Activated CD4-positive, alpha-beta T cell treated with anti-CD3 and anti-CD28 coated beads for 36 hours (primary cell): ENCODE data around the gene SPTB. TPM values are rescaled to one million over a fixed set of nuclear protein-coding genes. Genes with fewer than 3 reads are reported as not detected.

Experiments
- ATAC-seq: fragments of 200-7000 bp; cut with Tn5 transposase; one replicate; pipeline ENCODE4 v1.10.0; 2021; ENCODE audit warnings: mild to moderate bottlenecking, moderate library complexity
- CTCF ChIA-PET: fragments of 350-600 bp; sonication (Branson Sonifier 250); formaldehyde crosslinking; loops from one replicate; lab custom pipeline; 2021; ENCODE audit warnings: antibody characterized with exemption; lab: Charles Lee
- POLR2A ChIA-PET: fragments of 350-600 bp; sonication (Branson Sonifier 250); formaldehyde crosslinking; loops from one replicate; lab custom pipeline; 2021; ENCODE audit warnings: antibody characterized with exemption, inconsistent platforms; lab: Charles Lee
- DNase-seq: peaks from one replicate; pipeline ENCODE4 v3.0.0-alpha.2; 2020
- H3K27ac Mint-ChIP-seq: one replicate; pipeline ENCODE4 v1.8.0; 2021; ENCODE audit warnings: mixed read lengths
- H3K27me3 Mint-ChIP-seq: one replicate; pipeline ENCODE4 v1.8.0; 2021; ENCODE audit warnings: mixed read lengths
- H3K36me3 Mint-ChIP-seq: one replicate; pipeline ENCODE4 v1.8.0; 2021; ENCODE audit warnings: low read depth, mixed read lengths
- H3K4me1 Mint-ChIP-seq: one replicate; pipeline ENCODE4 v1.8.0; 2021; ENCODE audit warnings: mixed read lengths
- H3K4me3 Mint-ChIP-seq: one replicate; pipeline ENCODE4 v1.8.0; 2021; ENCODE audit warnings: mild to moderate bottlenecking, moderate library complexity, mixed read lengths
- H3K9me3 Mint-ChIP-seq: one replicate; pipeline ENCODE4 v1.8.0; 2021; ENCODE audit warnings: low read depth, mixed read lengths
- intact Hi-C, 2 experiments: fragments of 100-400 bp; cut with DNase I in 1 of 2; cut with micrococcal nuclease in 1 of 2; formaldehyde crosslinking; loops; one replicate each; pipeline versions ENCODE4 v1.14.2 to v1.15.1; 2022 to 2024; cut with DNase I, micrococcal nuclease
- total RNA-seq, 2 experiments: library from RNA; stranded (reverse); gene quantifications; one replicate each; pipeline ENCODE4 v1.2.3, GENCODE V29; 2021

Gene SPTB
- total RNA-seq, 2 experiments from 2014 or later = 0.32 to 0.60 TPM

DNA sequence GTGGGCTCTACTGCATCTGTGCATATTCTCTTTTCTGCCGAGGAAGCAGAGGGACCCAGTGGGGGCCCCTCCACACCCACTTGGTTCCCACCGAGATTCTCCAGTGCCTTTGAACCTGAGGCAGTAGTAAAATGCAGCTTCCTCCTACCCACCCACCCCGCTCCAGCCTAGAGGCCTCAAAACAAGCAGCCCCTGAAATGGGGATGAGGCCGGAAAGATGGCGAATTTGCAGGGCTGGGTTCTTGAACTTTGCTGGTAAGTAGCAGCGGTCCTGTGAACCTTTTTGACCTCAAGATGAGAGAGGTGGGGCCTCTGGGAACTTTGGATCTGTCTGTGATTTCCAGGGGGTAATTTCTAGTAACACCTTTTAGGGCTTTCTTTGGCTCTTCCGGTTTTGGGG is 160.1 kb downstream of the SPTB start:
- H3K4me1 Mint-ChIP-seq = peaks cover 56% of the 10 kb centered on the region
- ATAC-seq = no peak
- CTCF ChIA-PET = interaction anchor here (1.7 kb wide), 1 partner anchor 10 kb away, joined by 3 read pairs; no protein-coding TSS in a partner anchor
- H3K27me3 Mint-ChIP-seq = no peaks in the 10 kb centered on the region
- no peaks in the 10 kb centered on the region for H3K9me3 Mint-ChIP-seq
- POLR2A ChIA-PET = no interaction called here
- intact Hi-C loops = loop anchor here in 1 of 2 experiments (10.0 kb wide), 1 partner anchor 945 kb away; no protein-coding TSS in a partner anchor
- no peak overlapping the region for H3K4me3 Mint-ChIP-seq
- no peaks in the 10 kb centered on the region for H3K36me3 Mint-ChIP-seq
- DNase-seq = no peak
- no peak overlapping the region for H3K27ac Mint-ChIP-seq

DNA sequence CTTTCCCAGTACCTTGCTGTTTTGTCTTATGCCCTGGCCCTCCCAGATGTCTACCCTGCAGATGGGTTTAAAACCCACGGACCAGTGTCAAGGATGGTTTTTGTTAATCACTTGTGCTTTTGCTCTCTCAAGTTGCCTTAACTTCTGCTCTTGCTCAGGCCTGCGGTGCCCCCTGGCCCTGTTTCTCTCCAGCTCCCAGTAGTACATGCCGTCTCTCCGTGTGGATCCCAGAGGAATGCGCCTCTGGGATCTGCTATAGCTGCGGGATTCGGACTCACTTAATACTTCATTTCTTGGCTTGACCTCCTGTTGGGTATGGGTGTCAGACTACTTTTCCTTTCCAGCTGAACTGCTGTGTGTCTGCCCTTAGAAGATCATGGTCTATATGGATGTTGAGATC is 160.9 kb downstream of the SPTB start:
- H3K27me3 Mint-ChIP-seq = no peaks in the 10 kb centered on the region
- H3K36me3 Mint-ChIP-seq = no peaks in the 10 kb centered on the region
- no peak for ATAC-seq
- peaks cover 5% of the 10 kb centered on the region for H3K9me3 Mint-ChIP-seq
- peaks cover 48% of the 10 kb centered on the region for H3K4me1 Mint-ChIP-seq
- ChIA-PET POLR2A (interaction anchor here (0.7 kb wide), 1 partner anchor 8 kb away, joined by 3 read pairs; no protein-coding TSS in a partner anchor), CTCF (no interaction called here)
- H3K27ac Mint-ChIP-seq = no peak overlapping the region
- no peak for DNase-seq
- intact Hi-C loops = loop anchor here in 1 of 2 experiments (10.0 kb wide), 1 partner anchor 946 kb away; no protein-coding TSS in a partner anchor
- no peak overlapping the region for H3K4me3 Mint-ChIP-seq

DNA sequence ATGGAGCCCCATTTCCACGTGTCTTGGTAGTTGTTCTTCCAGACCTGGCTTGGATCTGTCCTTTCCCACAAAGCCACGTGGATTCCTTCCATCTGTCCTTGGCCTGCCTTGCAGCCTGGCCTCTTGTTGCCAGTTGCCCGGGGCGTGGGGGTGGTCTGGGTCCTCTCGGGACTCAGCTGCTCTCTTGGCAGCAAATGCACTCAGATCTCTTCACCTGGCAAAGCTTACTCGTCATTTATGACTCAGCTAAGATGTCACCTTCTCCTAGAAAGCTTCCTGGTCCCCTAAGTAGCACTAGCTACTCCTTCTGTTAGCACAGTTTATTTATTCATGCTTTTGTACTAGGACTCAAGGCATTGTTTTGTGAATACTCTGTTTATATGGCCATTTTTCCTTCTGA is 161.8 kb downstream of the SPTB start:
- Mint-ChIP-seq H3K4me1 (peaks cover 40% of the 10 kb centered on the region), H3K4me3 (no peak overlapping the region), H3K27me3 (no peaks in the 10 kb centered on the region), H3K27ac (no peak overlapping the region), H3K36me3 (no peaks in the 10 kb centered on the region), H3K9me3 (peaks cover 12% of the 10 kb centered on the region)
- ChIA-PET POLR2A (interaction anchor here (0.7 kb wide), 1 partner anchor 9 kb away, joined by 3 read pairs; no protein-coding TSS in a partner anchor), CTCF (interaction anchor here (0.6 kb wide), 1 partner anchor 13 kb away, joined by 3 read pairs; no protein-coding TSS in a partner anchor)
- ATAC-seq (no peak), DNase-seq (no peak)
- intact Hi-C loops = loop anchor here in 1 of 2 experiments (10.0 kb wide), 1 partner anchor 947 kb away; no protein-coding TSS in a partner anchor

DNA sequence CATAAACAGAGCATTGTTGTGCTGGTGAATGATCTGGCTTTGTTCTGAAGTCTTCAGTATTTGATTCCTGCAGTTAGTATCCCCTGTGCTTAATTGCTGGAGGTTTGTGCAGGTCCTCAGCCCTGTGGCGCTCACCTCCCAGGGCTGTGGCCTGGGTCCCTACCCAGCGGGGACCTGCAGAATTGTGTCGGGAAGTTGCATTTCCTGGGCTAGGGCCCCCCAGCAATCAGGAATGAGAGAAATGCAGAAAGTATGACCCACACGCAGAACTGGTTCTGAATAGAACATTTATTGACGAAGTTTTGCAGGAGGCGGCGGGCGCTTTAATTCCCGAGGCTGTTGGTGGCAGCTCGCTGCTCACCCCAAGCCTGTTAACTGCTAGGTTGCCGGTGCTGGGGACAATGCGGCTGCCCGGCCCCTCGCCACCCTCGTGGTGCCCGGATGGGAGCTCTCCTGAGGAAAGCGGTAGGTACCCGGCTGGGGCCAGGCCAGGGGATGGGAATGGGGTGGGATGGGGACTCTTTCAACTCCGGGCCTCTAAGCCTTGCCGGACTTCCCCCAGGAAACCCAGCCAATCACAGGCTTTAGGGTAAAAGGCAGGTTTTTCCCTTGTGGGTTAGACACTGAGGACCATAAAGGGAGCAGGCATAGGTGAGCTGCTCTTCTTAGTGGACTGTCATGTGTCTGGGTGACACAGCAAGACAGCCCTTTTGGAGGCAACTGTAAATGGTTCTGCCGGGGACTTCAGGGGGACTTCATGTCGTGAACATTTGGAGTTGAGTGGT is 163.9 kb downstream of the SPTB start:
- intact Hi-C loops = loop anchor here (1.0 to 10.0 kb wide), 2 partner anchors 39 to 949 kb away; no protein-coding TSS in a partner anchor
- ATAC-seq (no peak), DNase-seq (no peak)
- H3K4me3 Mint-ChIP-seq = no peak overlapping the region
- H3K27me3 Mint-ChIP-seq = peaks cover 2% of the 10 kb centered on the region
- H3K9me3 Mint-ChIP-seq = peaks cover 16% of the 10 kb centered on the region
- no peak overlapping the region for H3K27ac Mint-ChIP-seq
- no peaks in the 10 kb centered on the region for H3K36me3 Mint-ChIP-seq
- peaks cover 23% of the 10 kb centered on the region for H3K4me1 Mint-ChIP-seq
- ChIA-PET CTCF (no interaction called here), POLR2A (no interaction called here)

DNA sequence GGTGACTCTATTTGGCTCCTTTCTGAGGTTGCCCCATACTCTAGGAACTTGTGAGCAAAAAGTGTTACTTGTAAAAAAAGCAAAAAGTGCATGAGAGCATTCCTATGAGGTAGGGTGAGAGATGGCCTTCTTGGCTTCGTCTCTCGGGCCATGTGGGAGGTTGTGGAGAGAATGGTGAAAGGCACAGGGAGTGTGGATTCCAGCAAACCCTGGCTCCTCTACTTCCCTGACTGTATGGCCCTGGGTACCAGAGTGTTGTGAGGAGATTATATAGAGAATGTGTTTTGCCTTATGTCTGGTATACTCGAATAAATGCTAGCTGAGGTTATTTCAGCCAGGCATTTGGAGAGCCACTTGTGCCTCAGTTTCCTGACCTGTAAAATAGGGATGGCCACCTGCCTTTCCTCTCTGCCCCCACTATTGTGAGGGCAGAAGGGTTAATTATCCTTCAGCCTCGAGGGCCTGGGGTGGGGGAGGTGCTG is 164.5 kb downstream of the SPTB start:
- ATAC-seq (no peak), DNase-seq (no peak)
- ChIA-PET POLR2A (no interaction called here), CTCF (interaction anchor here (1.4 kb wide), 1 partner anchor 11 kb away, joined by 4 read pairs; the partner anchor contains the start of gene PLEKHG3)
- Mint-ChIP-seq H3K36me3 (no peaks in the 10 kb centered on the region), H3K9me3 (peaks cover 16% of the 10 kb centered on the region), H3K27me3 (peaks cover 2% of the 10 kb centered on the region), H3K4me1 (peaks cover 23% of the 10 kb centered on the region), H3K27ac (no peak overlapping the region), H3K4me3 (no peak overlapping the region)
- intact Hi-C loops = loop anchor here (1.0 to 10.0 kb wide), 2 partner anchors 38 to 950 kb away; no protein-coding TSS in a partner anchor

DNA sequence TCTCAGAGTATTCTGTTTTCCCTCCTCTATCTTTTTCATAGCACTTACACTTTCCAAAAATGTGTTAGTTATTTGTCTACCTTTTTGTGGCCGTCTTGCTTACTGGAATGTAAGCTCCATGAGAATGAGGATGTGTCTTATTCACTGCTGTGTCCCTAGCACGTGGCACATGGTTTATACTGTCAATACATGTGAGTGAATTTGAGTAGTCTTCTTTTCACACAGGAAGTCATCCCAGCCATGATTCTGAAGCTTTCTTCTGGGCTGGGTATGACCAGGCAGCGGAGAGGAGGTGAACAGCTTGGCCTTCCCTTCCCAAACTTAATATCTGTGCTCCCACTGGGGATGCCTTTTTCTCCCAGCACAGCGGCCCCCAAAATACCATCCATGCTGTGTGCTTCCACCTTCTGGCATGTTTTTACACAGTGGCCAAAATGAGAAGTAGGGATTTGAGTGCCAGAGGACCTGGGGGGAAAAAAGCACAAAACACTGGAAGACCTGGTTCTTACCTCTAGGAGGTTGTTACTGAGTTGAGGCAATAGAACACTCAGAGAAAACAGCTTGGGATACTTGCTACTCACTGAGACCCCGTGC is 165.2 kb downstream of the SPTB start:
- intact Hi-C loops = loop anchor here (1.0 to 10.0 kb wide), 2 partner anchors 37 to 950 kb away; no protein-coding TSS in a partner anchor
- Mint-ChIP-seq H3K4me3 (no peak overlapping the region), H3K27ac (no peak overlapping the region), H3K36me3 (no peaks in the 10 kb centered on the region), H3K27me3 (peaks cover 2% of the 10 kb centered on the region), H3K9me3 (peaks cover 16% of the 10 kb centered on the region), H3K4me1 (peaks cover 20% of the 10 kb centered on the region)
- DNase-seq (no peak), ATAC-seq (no peak)
- ChIA-PET CTCF (interaction anchor here (1.4 kb wide), 1 partner anchor 11 kb away, joined by 4 read pairs; the partner anchor contains the start of gene PLEKHG3), POLR2A (interaction anchor here (0.6 kb wide), 1 partner anchor 21 kb away, joined by 3 read pairs; no protein-coding TSS in a partner anchor)

DNA sequence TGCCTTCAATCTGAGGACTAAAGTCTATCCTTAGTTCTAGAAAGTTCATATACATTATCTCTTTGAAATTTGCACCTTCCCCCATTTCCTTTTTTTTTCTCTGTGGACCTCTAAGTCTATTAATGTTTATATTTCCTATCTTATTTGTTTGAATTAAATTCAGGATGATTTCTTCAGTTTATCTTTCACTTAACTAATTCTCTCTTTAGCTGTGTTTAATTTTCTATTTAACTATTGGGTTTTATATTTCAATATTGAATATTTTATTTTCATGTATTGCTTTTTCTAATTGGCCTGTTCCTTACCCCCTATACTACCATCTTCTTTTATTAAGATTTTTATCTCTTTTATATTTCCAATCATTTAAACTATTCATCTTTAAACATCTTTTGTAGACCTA is 166.0 kb downstream of the SPTB start:
- H3K4me1 Mint-ChIP-seq = peaks cover 26% of the 10 kb centered on the region
- CTCF ChIA-PET = interaction anchor here (0.7 to 1.4 kb wide), 2 partner anchors 10 to 51 kb away, joined by 3 to 4 read pairs; partner anchors contain the start of gene PLEKHG3
- no peaks in the 10 kb centered on the region for H3K36me3 Mint-ChIP-seq
- DNase-seq (no peak), ATAC-seq (no peak)
- intact Hi-C loops = loop anchor here in 1 of 2 experiments (10.0 kb wide), 1 partner anchor 951 kb away; no protein-coding TSS in a partner anchor
- peaks cover 7% of the 10 kb centered on the region for H3K27me3 Mint-ChIP-seq
- no peak overlapping the region for H3K27ac Mint-ChIP-seq
- H3K9me3 Mint-ChIP-seq = peaks cover 16% of the 10 kb centered on the region
- H3K4me3 Mint-ChIP-seq = no peak overlapping the region
- POLR2A ChIA-PET = interaction anchor here (0.6 kb wide), 1 partner anchor 22 kb away, joined by 3 read pairs; no protein-coding TSS in a partner anchor

DNA sequence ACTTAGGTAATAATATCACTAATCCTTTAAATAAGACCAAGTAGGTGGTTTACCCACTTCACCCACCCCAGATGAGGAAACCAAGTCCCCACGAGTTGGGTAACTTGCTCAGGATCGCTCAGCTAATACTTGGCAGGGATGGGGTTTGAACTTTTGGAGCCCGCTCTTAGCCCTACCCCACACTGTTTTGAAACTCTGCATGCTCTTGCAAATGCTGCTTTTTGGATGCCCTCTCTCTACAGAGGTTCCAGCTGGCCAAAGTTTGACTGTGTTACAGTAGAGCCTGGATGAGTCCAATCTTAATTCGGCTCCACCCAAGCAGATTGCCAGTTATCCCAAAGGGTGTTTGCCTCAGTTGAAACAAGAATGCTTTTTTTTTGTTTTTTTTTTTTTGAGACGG is 168.7 kb downstream of the SPTB start:
- Mint-ChIP-seq H3K9me3 (peaks cover 16% of the 10 kb centered on the region), H3K27me3 (peaks cover 11% of the 10 kb centered on the region), H3K4me1 (peaks cover 28% of the 10 kb centered on the region), H3K4me3 (no peak overlapping the region), H3K36me3 (no peaks in the 10 kb centered on the region), H3K27ac (no peak overlapping the region)
- DNase-seq (no peak), ATAC-seq (no peak)
- intact Hi-C loops = loop anchor here in 1 of 2 experiments (10.0 kb wide), 1 partner anchor 954 kb away; no protein-coding TSS in a partner anchor
- ChIA-PET POLR2A (no interaction called here), CTCF (no interaction called here)

DNA sequence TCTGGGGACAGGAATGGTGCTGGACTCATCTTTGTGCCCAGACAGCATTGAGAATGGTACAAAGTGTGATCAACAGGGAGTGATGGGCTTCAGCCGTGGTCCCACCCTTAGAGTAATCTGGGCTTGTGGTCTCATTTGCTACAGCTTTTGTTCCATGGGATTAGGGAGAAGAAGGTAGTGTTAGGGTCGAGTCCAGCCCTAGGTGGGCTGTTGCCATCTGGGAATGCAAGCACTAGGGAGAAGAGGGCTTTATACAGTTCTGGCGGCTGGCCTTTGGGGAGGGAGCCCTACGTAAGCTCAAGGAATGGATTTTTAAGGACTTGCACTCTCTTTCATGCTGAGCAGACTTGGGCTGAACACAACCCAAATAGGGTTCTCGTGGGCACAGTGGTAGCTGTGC is 170.6 kb downstream of the SPTB start:
- peaks cover 22% of the 10 kb centered on the region for H3K27me3 Mint-ChIP-seq
- ATAC-seq (no peak), DNase-seq (no peak)
- ChIA-PET POLR2A (no interaction called here), CTCF (interaction anchor here (0.8 to 2.0 kb wide), 4 partner anchors 9 to 52 kb away, joined by 3 to 6 read pairs (median 4); no protein-coding TSS in a partner anchor)
- H3K4me3 Mint-ChIP-seq = peak overlapping the region; percentile 13
- intact Hi-C loops = no loop called here
- peaks cover 28% of the 10 kb centered on the region for H3K4me1 Mint-ChIP-seq
- peak overlapping the region; percentile 32 for H3K27ac Mint-ChIP-seq
- no peaks in the 10 kb centered on the region for H3K36me3 Mint-ChIP-seq
- peaks cover 13% of the 10 kb centered on the region for H3K9me3 Mint-ChIP-seq

DNA sequence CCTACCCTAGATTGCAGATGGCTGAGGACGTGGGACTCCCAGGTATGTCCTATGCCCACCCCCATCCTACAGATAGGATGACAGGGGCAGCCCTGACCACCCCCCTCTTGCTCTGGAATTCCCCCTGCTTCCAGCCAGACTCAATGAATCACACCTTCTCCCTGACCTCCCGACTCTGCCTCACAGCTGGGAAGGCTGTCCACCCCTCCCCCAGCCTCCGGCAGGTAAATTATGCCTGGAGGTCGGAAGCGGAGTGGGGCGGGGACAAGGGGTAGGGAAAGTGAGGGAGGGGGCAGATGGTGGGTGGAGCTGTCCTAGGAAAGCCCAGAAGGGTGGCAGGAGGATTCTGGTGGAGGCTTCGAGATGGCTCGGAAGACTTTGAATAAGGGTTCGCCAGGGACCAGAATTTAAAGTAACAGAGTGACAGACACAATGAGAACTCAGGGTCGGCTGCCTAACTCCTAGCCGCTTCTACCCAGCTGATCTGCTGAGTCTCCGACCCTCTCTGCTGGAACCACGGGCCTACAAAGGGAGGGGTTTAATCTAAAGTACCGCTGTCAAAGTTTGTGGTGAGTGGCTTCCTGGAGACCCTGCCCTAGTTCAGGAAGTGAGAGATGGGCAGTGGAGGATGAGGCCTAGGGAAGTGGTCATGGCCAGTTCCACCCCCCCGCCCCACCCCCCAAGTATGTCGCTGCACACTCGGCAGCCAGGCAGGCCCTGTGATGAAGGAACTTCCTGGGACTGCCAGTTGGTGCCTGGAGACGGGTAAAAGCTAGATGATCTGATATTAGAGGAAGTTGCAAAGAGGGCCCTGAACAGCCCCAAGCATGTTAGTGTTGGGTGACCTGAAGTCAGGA is 171.3 kb downstream of the SPTB start:
- intact Hi-C loops = no loop called here
- CTCF ChIA-PET = interaction anchor here (1.0 to 2.0 kb wide), 3 partner anchors 8 to 53 kb away, joined by 3 to 6 read pairs (median 5); no protein-coding TSS in a partner anchor
- Mint-ChIP-seq H3K9me3 (peaks cover 8% of the 10 kb centered on the region), H3K4me3 (peak overlapping the region; percentile 13), H3K27ac (peak overlapping the region; percentile 32), H3K27me3 (peaks cover 27% of the 10 kb centered on the region), H3K4me1 (peaks cover 34% of the 10 kb centered on the region), H3K36me3 (no peaks in the 10 kb centered on the region)
- DNase-seq (no peak), ATAC-seq (peak; percentile 13)
- POLR2A ChIA-PET = no interaction called here
